ENCODE data around the gene SLC22A1. TPM values are rescaled to one million over a fixed set of nuclear protein-coding genes. Genes with fewer than 3 reads are reported as not detected.

SLC22A1 gene
- total and polyA plus RNA-seq, 2 of the 8 experiments (the other 6 are each of a cell fraction or from before 2014, with no cell fraction given) = 0.12 to 0.45 TPM

- Histone ChIP-seq H4K20me1 (replicated peaks in 1 of 2; ENCODE audit: control insufficient read depth in 1 of 2, insufficient read depth in 2 of 2, low read length in 2 of 2) (peaks cover 0 to 6% of the 10 kb centered on the region in 2 experiments), H3K56ac (replicated peaks; ENCODE audit: insufficient read length, low read depth, low read length) (no peak overlapping the region), H3K4ac (replicated peaks; ENCODE audit: insufficient read length, low read depth, low read length) (no peak overlapping the region), H2AK5ac (ENCODE audit: low read depth, low read length) (no peak overlapping the region), H3K18ac (ENCODE audit: extremely low read depth, low read length) (no peak overlapping the region), H3K4me1 (replicated peaks in 1 of 4; ENCODE audit: control insufficient read depth in 3 of 4, insufficient read depth in 4 of 4, low read length in 3 of 4) (no peaks in the 10 kb centered on the region), H2BK20ac (ENCODE audit: low read length) (no peak overlapping the region), H3K27me3 (replicated peaks in 1 of 4; ENCODE audit: control insufficient read depth in 3 of 4, extremely low read depth in 1 of 4, insufficient read depth in 3 of 4, low read length in 3 of 4) (no peaks in the 10 kb centered on the region), H3K4me2 (ENCODE audit: insufficient read depth in 1 of 2, low read depth in 2 of 2, low read length in 2 of 2) (no peak overlapping the region), H4K5ac (ENCODE audit: insufficient read length, low read depth, low read length) (no peak overlapping the region), H3K79me2 (ENCODE audit: control insufficient read depth in 1 of 2, insufficient read depth in 2 of 2, low read length in 2 of 2) (no peaks in the 10 kb centered on the region), H3K27ac (ENCODE audit: low read depth, low read length) (no peak overlapping the region), H4K8ac (ENCODE audit: extremely low read depth, insufficient read depth, low read length) (no peak overlapping the region), H4K91ac (replicated peaks; ENCODE audit: insufficient read length, low read length) (no peak overlapping the region), H3K9ac (replicated peaks in 1 of 4; ENCODE audit: extremely low read depth in 1 of 4, low read depth in 3 of 4, low read length in 3 of 4) (no peak overlapping the region), H2BK15ac (ENCODE audit: low read length) (no peak overlapping the region), H3K79me1 (ENCODE audit: low read depth, low read length) (no peaks in the 10 kb centered on the region; the same call in 1 of the 2 replicates), H3K9me3 (ENCODE audit: insufficient read depth in 2 of 2, low read depth in 1 of 2, low read length in 1 of 2) (no peaks in the 10 kb centered on the region), H3K36me3 (ENCODE audit: control insufficient read depth in 2 of 4, insufficient read depth in 4 of 4, low read length in 3 of 4) (peaks cover 32 to 75% (median 64%) of the 10 kb centered on the region in 4 experiments), H2BK120ac (replicated peaks; ENCODE audit: low read depth, low read length) (no peak overlapping the region), H3K23ac (ENCODE audit: insufficient read length) (no peak overlapping the region), H3K4me3 (ENCODE audit: extremely low read depth in 1 of 4, insufficient read depth in 2 of 4, low read depth in 3 of 4, low read length in 4 of 4) (no peak overlapping the region), H2AFZ (ENCODE audit: low read length) (no peak overlapping the region), H2BK5ac (ENCODE audit: low read depth, low read length) (no peak overlapping the region), H3K14ac (ENCODE audit: insufficient read length) (no peak overlapping the region), H2BK12ac (ENCODE audit: low read depth, low read length) (no peak overlapping the region), H3K23me2 (ENCODE audit: low read depth, low read length) (no peaks in the 10 kb centered on the region)
- CTCF ChIA-PET (ENCODE audit: partially characterized antibody) = interaction anchor here (0.8 to 1.4 kb wide), 2 partner anchors 24 to 27 kb away, joined by 3 to 4 read pairs; no protein-coding TSS in a partner anchor
- FAIRE-seq (no peak), DNase-seq (ENCODE audit: low read depth in 1 of 2, low spot score in 2 of 2) (no peak)
- TF ChIP-seq CHD2 (IDR thresholded peaks at IDR 0.05; ENCODE audit: low read length) (no peak), HDAC6 (IDR thresholded peaks at IDR 0.05; ENCODE audit: low read depth, low read length) (no peak), BACH1 (IDR thresholded peaks at IDR 0.05; ENCODE audit: low read length) (no peak), SIX5 (IDR thresholded peaks at IDR 0.05; ENCODE audit: low read depth, low read length) (no peak), BRCA1 (IDR thresholded peaks at IDR 0.05; ENCODE audit: low read depth, low read length) (no peak), HDAC2 (IDR thresholded peaks at IDR 0.05; ENCODE audit: borderline replicate concordance in 1 of 2, low read depth in 2 of 2, low read length in 2 of 2) (no peak), RNF2 (IDR thresholded peaks at IDR 0.05; ENCODE audit: borderline replicate concordance, low read depth, low read length, missing control alignments, poor library complexity, severe bottlenecking) (no peak), CTBP2 (IDR thresholded peaks at IDR 0.05; ENCODE audit: borderline replicate concordance, insufficient read depth, insufficient read length, low read length) (no peak)
- POLR2A ChIA-PET (ENCODE audit: partially characterized antibody) = no interaction called here
- 97% methylated on average over 7 of the region's 7 CpGs; no CpG with 5 or more reads in 1 of the 2 experiments for WGBS, 2 experiments (ENCODE audit: extremely low coverage in 1 of 2, insufficient coverage in 1 of 2, insufficient read length in 1 of 2, insufficient replicate concordance in 2 of 2, low coverage in 1 of 2, low lambda C conversion rate in 2 of 2, missing lambda C conversion rate in 1 of 2)
Measured at GRCh38 chr6:160093061-160093460, 28.6 kb upstream of the SLC22A1 start.
